Fibroblast of peridontal ligament (primary cell): ENCODE measurements around the gene RWDD1.
"Not testable (repeated sequence)": the region's sequence is repeated elsewhere in the genome, so short reads cannot be mapped to it uniquely, and the experiment has no call there.

Experiments
- DNase-seq: peaks from one replicate; pipeline ENCODE4 v3.0.0-alpha.2; 2010; ENCODE audit errors: extremely low read depth

The RWDD1 gene

GRCh38 chr6:116560130-116560529 lies 11.2 kb upstream of the RWDD1 start:
- no peak for DNase-seq

- DNase-seq: peak; percentile 87
These were observed 9.8 kb upstream of the RWDD1 start for GRCh38 chr6:116561377-116562018.

- DNase-seq: no peak
These were observed 9.3 kb upstream of the RWDD1 start for GRCh38 chr6:116562019-116562403.

GRCh38 chr6:116562614-116563013 lies 8.7 kb upstream of the RWDD1 start:
- DNase-seq: no peak

GRCh38 chr6:116563830-116564229 lies 7.5 kb upstream of the RWDD1 start:
- no peak for DNase-seq

GRCh38 chr6:116564311-116564710 lies 7.0 kb upstream of the RWDD1 start:
- DNase-seq: peak; percentile 56

- no peak for DNase-seq
These were observed 6.1 kb upstream of the RWDD1 start for GRCh38 chr6:116564921-116565872.

GRCh38 chr6:116568111-116568510 lies 3.2 kb upstream of the RWDD1 start:
- peak; percentile 71 for DNase-seq

- no peak for DNase-seq
These were observed 2.2 kb upstream of the RWDD1 start for GRCh38 chr6:116568821-116569755.

GRCh38 chr6:116571683-116572000 lies 338 bp downstream of the RWDD1 start:
- DNase-seq: peak; percentile 28

- peak; percentile 59 for DNase-seq
These were observed 858 bp downstream of the RWDD1 start for GRCh38 chr6:116572162-116572561.

- no peak for DNase-seq
These were observed 3.9 kb downstream of the RWDD1 start for GRCh38 chr6:116575227-116575626.

- DNase-seq: no peak
These were observed 6.2 kb downstream of the RWDD1 start for GRCh38 chr6:116577486-116577885.

- no peak for DNase-seq
These were observed 7.0 kb downstream of the RWDD1 start for GRCh38 chr6:116578335-116578734.

- DNase-seq: no peak
These were observed 7.8 kb downstream of the RWDD1 start for GRCh38 chr6:116579143-116579542.

GRCh38 chr6:116580198-116580597 lies 8.9 kb downstream of the RWDD1 start:
- DNase-seq: peak; percentile 78

- DNase-seq: no peak
These were observed 15.0 kb downstream of the RWDD1 start for GRCh38 chr6:116586276-116586675.

- DNase-seq: no peak
These were observed 15.4 kb downstream of the RWDD1 start for GRCh38 chr6:116586738-116587137.

- DNase-seq: no peak
These were observed 23.9 kb downstream of the RWDD1 start for GRCh38 chr6:116595247-116595646.

- peak; percentile 40 for DNase-seq
These were observed 25.5 kb downstream of the RWDD1 start for GRCh38 chr6:116596815-116597214.

GRCh38 chr6:116603916-116604315 lies 32.6 kb downstream of the RWDD1 start:
- DNase-seq: not testable (repeated sequence)

- DNase-seq: not testable (repeated sequence)
These were observed 33.6 kb downstream of the RWDD1 start for GRCh38 chr6:116604868-116605267.
